ENCODE results near the gene NRG4. TPM values are rescaled to one million over a fixed set of nuclear protein-coding genes. Genes with fewer than 3 reads are reported as not detected.
"Not testable (repeated sequence)": the region's sequence is repeated elsewhere in the genome, so short reads cannot be mapped to it uniquely, and the experiment has no call there.

NRG4 gene
- total RNA-seq, 1 donor from 2014 or later, result 0.36 TPM

DNA sequence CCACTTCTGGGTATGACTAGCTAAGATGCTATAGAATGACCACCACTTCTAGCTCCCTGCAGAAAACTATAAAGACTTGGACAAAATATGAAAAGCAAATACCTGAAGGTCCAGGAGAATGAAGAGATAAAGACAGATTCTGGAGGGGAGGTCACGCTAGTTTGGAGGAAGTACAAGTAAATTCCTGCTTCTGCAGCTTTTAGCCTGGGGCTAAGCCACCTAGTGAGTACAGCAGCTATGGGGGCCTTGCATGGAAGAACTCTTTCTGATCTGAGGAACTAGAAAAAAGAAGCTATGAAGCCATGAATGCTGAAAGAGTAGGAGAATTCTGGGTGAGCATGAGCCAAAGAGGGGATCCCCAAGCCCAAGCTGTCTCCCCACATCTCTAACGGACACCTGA, 29.8 kb downstream of the NRG4 start:
- Mint-ChIP-seq H3K27ac (no peak overlapping the region), H3K4me3 (no peak overlapping the region), H3K4me1 (no peaks in the 10 kb centered on the region), H3K27me3 (ENCODE audit: insufficient read depth, low read depth) (no peaks in the 10 kb centered on the region), H3K36me3 (no peaks in the 10 kb centered on the region), H3K9me3 (no peaks in the 10 kb centered on the region)
- Histone ChIP-seq H3K4me1 (no peaks in the 10 kb centered on the region), H3K36me3 (no peaks in the 10 kb centered on the region), H2AFZ (replicated peaks) (peak overlapping the region; percentile 67), H4K20me1 (ENCODE audit: low read depth) (no peaks in the 10 kb centered on the region), H3K9ac (no peak overlapping the region), H3K27me3 (no peaks in the 10 kb centered on the region), H3K9me3 (ENCODE audit: low read depth) (no peaks in the 10 kb centered on the region), H3F3A (ENCODE audit: low read depth) (no peaks in the 10 kb centered on the region), H3K4me3 (no peak overlapping the region), H3K79me2 (ENCODE audit: low read depth) (no peaks in the 10 kb centered on the region), H3K27ac (no peak overlapping the region), H3K4me2 (no peak overlapping the region)
- no peak for DNase-seq (ENCODE audit: low spot score)
- TF ChIP-seq, protein P1, sequence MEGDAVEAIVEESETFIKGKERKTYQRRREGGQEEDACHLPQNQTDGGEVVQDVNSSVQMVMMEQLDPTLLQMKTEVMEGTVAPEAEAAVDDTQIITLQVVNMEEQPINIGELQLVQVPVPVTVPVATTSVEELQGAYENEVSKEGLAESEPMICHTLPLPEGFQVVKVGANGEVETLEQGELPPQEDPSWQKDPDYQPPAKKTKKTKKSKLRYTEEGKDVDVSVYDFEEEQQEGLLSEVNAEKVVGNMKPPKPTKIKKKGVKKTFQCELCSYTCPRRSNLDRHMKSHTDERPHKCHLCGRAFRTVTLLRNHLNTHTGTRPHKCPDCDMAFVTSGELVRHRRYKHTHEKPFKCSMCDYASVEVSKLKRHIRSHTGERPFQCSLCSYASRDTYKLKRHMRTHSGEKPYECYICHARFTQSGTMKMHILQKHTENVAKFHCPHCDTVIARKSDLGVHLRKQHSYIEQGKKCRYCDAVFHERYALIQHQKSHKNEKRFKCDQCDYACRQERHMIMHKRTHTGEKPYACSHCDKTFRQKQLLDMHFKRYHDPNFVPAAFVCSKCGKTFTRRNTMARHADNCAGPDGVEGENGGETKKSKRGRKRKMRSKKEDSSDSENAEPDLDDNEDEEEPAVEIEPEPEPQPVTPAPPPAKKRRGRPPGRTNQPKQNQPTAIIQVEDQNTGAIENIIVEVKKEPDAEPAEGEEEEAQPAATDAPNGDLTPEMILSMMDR (IDR thresholded peaks at IDR 0.05), result no peak
- no peak for TF ChIP-seq EZH2 (IDR thresholded peaks at IDR 0.05)
- TF ChIP-seq EZH2phosphoT487 (IDR thresholded peaks at IDR 0.05), result no peak

DNA sequence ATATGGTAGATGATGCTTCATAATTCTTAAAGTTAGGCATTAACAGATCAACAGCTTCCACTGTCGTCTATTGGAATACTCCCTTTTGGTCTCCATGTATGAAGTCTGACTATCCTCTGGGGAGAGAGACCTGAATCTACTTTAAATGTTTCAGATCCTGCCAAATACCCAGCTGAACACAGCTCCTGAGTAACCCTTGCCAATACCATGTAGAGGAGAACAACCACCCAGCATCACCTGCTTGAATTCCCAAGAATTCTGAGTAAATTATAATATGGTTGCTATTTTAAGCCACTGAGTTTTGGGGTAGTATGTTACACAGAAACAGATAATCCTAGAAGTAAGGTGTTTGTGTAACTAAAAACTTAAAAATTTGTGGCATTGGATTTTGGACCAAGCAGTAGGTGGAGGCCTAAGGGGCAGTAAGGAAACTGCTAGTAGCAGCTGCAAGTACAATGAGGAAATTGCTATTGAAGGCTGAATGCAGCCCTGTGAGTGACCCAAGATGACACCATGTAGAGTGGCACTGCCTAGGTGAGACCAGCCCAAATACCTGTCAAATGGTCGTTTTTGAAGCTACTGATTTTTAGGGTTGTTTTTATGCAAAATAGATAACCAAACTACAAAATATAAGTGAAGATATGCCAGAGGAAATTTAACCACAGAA, 30.9 kb downstream of the NRG4 start:
- no peaks in the 10 kb centered on the region for H3K36me3 ChIP-seq
- H3K4me1 Mint-ChIP-seq, result no peaks in the 10 kb centered on the region
- no peaks in the 10 kb centered on the region for H3K9me3 Mint-ChIP-seq
- no peaks in the 10 kb centered on the region for H3K36me3 Mint-ChIP-seq
- no peaks in the 10 kb centered on the region for H4K20me1 ChIP-seq (ENCODE audit: low read depth)
- no peak overlapping the region for H3K4me3 ChIP-seq
- H3K4me2 ChIP-seq, result no peak overlapping the region
- no peaks in the 10 kb centered on the region for H3K9me3 ChIP-seq (ENCODE audit: low read depth)
- no peaks in the 10 kb centered on the region for H3K27me3 Mint-ChIP-seq (ENCODE audit: insufficient read depth, low read depth)
- no peaks in the 10 kb centered on the region for H3K79me2 ChIP-seq (ENCODE audit: low read depth)
- DNase-seq (ENCODE audit: low spot score), result no peak
- no peak overlapping the region for H2AFZ ChIP-seq (replicated peaks)
- H3K9ac ChIP-seq, result no peak overlapping the region
- H3K4me3 Mint-ChIP-seq, result no peak overlapping the region
- no peak overlapping the region for H3K27ac Mint-ChIP-seq
- no peaks in the 10 kb centered on the region for H3K4me1 ChIP-seq
- H3F3A ChIP-seq (ENCODE audit: low read depth), result no peaks in the 10 kb centered on the region
- H3K27me3 ChIP-seq, result no peaks in the 10 kb centered on the region
- TF ChIP-seq EZH2 (IDR thresholded peaks at IDR 0.05), result no peak
- TF ChIP-seq, protein P1 (IDR thresholded peaks at IDR 0.05), result no peak
- no peak for TF ChIP-seq EZH2phosphoT487 (IDR thresholded peaks at IDR 0.05)
- H3K27ac ChIP-seq, result no peak overlapping the region

DNA sequence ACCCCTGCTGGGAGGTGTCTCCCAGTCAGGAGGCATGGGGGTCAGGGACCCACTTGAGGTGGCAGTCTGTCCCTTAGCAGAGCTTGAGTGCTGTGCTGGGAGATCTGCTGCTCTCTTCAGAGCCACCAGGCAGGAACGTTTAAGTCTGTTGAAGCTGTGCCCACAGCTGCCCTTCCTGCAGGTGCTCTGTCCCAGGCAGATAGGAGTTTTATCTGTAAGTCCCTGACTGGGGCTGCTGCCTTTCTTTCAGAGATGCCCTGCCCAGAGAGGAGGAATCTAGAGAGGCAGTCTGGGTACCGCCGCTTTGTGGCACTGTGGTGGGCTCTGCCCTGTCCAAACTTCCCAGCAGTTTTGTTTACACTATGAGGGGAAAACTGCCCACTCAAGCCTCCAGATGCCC, 35.5 kb downstream of the NRG4 start:
- not testable (repeated sequence) for H3K4me2 ChIP-seq; H3K27ac Mint-ChIP-seq; H3K9me3 ChIP-seq (ENCODE audit: low read depth); DNase-seq (ENCODE audit: low spot score); H3F3A ChIP-seq (ENCODE audit: low read depth); H3K36me3 Mint-ChIP-seq; H3K4me3 Mint-ChIP-seq; H3K79me2 ChIP-seq (ENCODE audit: low read depth); H3K27me3 Mint-ChIP-seq (ENCODE audit: insufficient read depth, low read depth); H3K27me3 ChIP-seq; H3K4me1 Mint-ChIP-seq; H3K9ac ChIP-seq; H3K36me3 ChIP-seq; H2AFZ ChIP-seq (replicated peaks); H4K20me1 ChIP-seq (ENCODE audit: low read depth); H3K27ac ChIP-seq; H3K4me1 ChIP-seq; H3K4me3 ChIP-seq; H3K9me3 Mint-ChIP-seq

DNA sequence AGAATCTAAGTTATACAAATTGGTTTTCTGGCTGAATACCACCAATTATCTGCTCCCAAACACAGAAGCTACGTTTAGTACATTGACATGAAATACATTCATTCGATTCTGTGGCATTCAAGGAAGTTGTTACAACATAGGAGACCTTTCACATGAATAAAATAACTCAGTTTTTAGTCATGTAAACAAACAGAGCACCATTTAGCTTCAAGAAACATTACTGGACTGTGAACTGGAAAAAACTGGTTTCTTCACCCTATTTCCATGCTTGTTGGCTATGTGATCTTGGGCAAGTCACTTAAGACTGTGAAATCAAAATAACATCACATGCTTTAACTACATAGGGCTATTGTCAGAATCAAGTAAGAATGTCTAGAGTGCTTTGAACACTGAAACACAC, 46.2 kb downstream of the NRG4 start:
- H3K4me3 Mint-ChIP-seq, result no peak overlapping the region
- no peak overlapping the region for H3K27ac Mint-ChIP-seq
- no peak overlapping the region for H3K4me2 ChIP-seq

More for the DNA sequence above, 46.2 kb downstream of the NRG4 start:
- Mint-ChIP-seq H3K27me3 (ENCODE audit: insufficient read depth, low read depth) (no peaks in the 10 kb centered on the region), H3K9me3 (no peaks in the 10 kb centered on the region), H3K36me3 (no peaks in the 10 kb centered on the region), H3K4me1 (no peaks in the 10 kb centered on the region)
- Histone ChIP-seq H4K20me1 (ENCODE audit: low read depth) (no peaks in the 10 kb centered on the region), H3K4me1 (no peaks in the 10 kb centered on the region), H2AFZ (replicated peaks) (peak overlapping the region; percentile 71), H3F3A (ENCODE audit: low read depth) (no peaks in the 10 kb centered on the region), H3K27me3 (no peaks in the 10 kb centered on the region), H3K9ac (no peak overlapping the region), H3K27ac (no peak overlapping the region), H3K36me3 (no peaks in the 10 kb centered on the region), H3K9me3 (ENCODE audit: low read depth) (no peaks in the 10 kb centered on the region), H3K79me2 (ENCODE audit: low read depth) (no peaks in the 10 kb centered on the region), H3K4me3 (no peak overlapping the region)
- DNase-seq (ENCODE audit: low spot score), result no peak
- no peak for TF ChIP-seq EZH2 (IDR thresholded peaks at IDR 0.05)
